B cell (primary cell): Measurements from ENCODE around the gene AP4E1. TPM values are rescaled to one million over a fixed set of nuclear protein-coding genes. Genes with fewer than 3 reads are reported as not detected.

Experiments
- ATAC-seq: fragments of 200-7000 bp; cut with Tn5 transposase; one replicate; pipeline ENCODE4 v1.10.0; 2021; ENCODE audit warnings: low read depth, mild to moderate bottlenecking, moderate number of reproducible peaks, moderate library complexity
- CTCF ChIA-PET: fragments of 350-600 bp; sonication (Branson Sonifier 250); formaldehyde crosslinking; loops from one replicate; lab custom pipeline; 2021; ENCODE audit warnings: antibody characterized with exemption, inconsistent platforms; lab: Charles Lee
- POLR2A ChIA-PET: fragments of 350-600 bp; sonication (Branson Sonifier 250); formaldehyde crosslinking; loops from one replicate; lab custom pipeline; 2021; ENCODE audit warnings: antibody characterized with exemption; lab: Charles Lee
- DNase-seq: peaks from one replicate; pipeline ENCODE4 v3.0.0; 2013
- H2AFZ ChIP-seq: 2 replicates; pipeline ENCODE4 v1.6.1; 2012; ENCODE audit warnings: mild to moderate bottlenecking, low read depth, low read length; ENCODE audit not compliant: insufficient read depth, poor library complexity, severe bottlenecking
- H3K27ac ChIP-seq, 2 donors: 1 replicate in 1 of 2; 2 replicates in 1 of 2; pipeline ENCODE4 v1.5.1; 2012 to 2013; ENCODE audit warnings: low read length in 2 of 2, mild to moderate bottlenecking in 2 of 2, moderate library complexity in 1 of 2
- H3K27me3 ChIP-seq, 4 experiments: fragments of 200-600 bp in 1 of 4; sonication (generic) in 1 of 4; replicated peaks in 1 of 4; 1 replicate in 2 of 4; 2 replicates in 2 of 4; pipeline versions ENCODE4 v1.6.1 to v1.7.0; 2013 to 2016; ENCODE audit warnings: low read length in 3 of 4, mild to moderate bottlenecking in 2 of 4, mixed read lengths in 1 of 4, moderate library complexity in 1 of 4; ENCODE audit not compliant: insufficient read depth in 4 of 4, control insufficient read depth in 3 of 4; ENCODE audit errors: control extremely low read depth in 1 of 4
- H3K36me3 ChIP-seq, 2 experiments: replicated peaks in 1 of 2; 1 replicate in 1 of 2; 2 replicates in 1 of 2; pipeline versions ENCODE4 v1.6.1 to v1.7.1; 2013; ENCODE audit warnings: low read length in 1 of 2; ENCODE audit not compliant: insufficient read depth in 2 of 2, control insufficient read depth in 1 of 2; ENCODE audit errors: control extremely low read depth in 1 of 2, extremely low read depth in 1 of 2
- H3K4me1 ChIP-seq, 2 donors: fragments of 200-600 bp in 1 of 2; sonication (generic) in 1 of 2; 1 replicate in 1 of 2; 2 replicates in 1 of 2; pipeline versions ENCODE4 v1.5.1 to v1.6.1; 2013 to 2017; ENCODE audit warnings: low read length in 2 of 2; ENCODE audit not compliant: control insufficient read depth in 2 of 2, insufficient read depth in 2 of 2
- H3K4me2 ChIP-seq: replicated peaks from 2 replicates; pipeline ENCODE3; 2012; ENCODE audit warnings: mild to moderate bottlenecking, low read depth, low read length; ENCODE audit not compliant: poor library complexity, severe bottlenecking
- H3K4me3 ChIP-seq, 5 experiments: fragments of 200-600 bp in 1 of 5; sonication (generic) in 1 of 5; 1 replicate in 3 of 5; 2 replicates in 2 of 5; pipeline versions ENCODE4 v1.5.1 to v1.7.0; 2011 to 2016; ENCODE audit warnings: low read length in 4 of 5, mild to moderate bottlenecking in 4 of 5, low read depth in 2 of 5, control low read depth in 1 of 5, moderate library complexity in 1 of 5; ENCODE audit not compliant: insufficient read depth in 1 of 5; ENCODE audit errors: control extremely low read depth in 1 of 5, extremely low read depth in 1 of 5
- H3K79me2 ChIP-seq: fragments of 200-600 bp; sonication (generic); one replicate; pipeline ENCODE4 v1.6.0; 2016; ENCODE audit warnings: low read length; ENCODE audit not compliant: control insufficient read depth, insufficient read depth
- H3K9ac ChIP-seq: fragments of 200-600 bp; sonication (generic); 2 replicates; pipeline ENCODE4 v1.6.1; 2017; ENCODE audit warnings: mild to moderate bottlenecking, low read length, moderate library complexity
- H3K9me3 ChIP-seq, 3 donors: one replicate each; pipeline versions ENCODE4 v1.6.1 to v1.7.1; 2013; ENCODE audit warnings: low read length in 2 of 3; ENCODE audit not compliant: control insufficient read depth in 2 of 3, insufficient read depth in 1 of 3; ENCODE audit errors: control extremely low read depth in 1 of 3
- H4K20me1 ChIP-seq: 2 replicates; pipeline ENCODE4 v1.6.0; 2012; ENCODE audit warnings: mild to moderate bottlenecking, low read length; ENCODE audit not compliant: insufficient read depth, control insufficient read depth, poor library complexity, severe bottlenecking
- H3K27ac Mint-ChIP-seq: one replicate; pipeline ENCODE4 v1.8.0; 2021; ENCODE audit warnings: mixed read lengths
- H3K27me3 Mint-ChIP-seq: one replicate; pipeline ENCODE4 v1.8.0; 2021; ENCODE audit warnings: mixed read lengths
- H3K4me1 Mint-ChIP-seq: one replicate; pipeline ENCODE4 v1.8.0; 2021; ENCODE audit warnings: mixed read lengths
- H3K4me3 Mint-ChIP-seq: one replicate; pipeline ENCODE4 v1.8.0; 2021; ENCODE audit warnings: mixed read lengths
- H3K9me3 Mint-ChIP-seq: one replicate; pipeline ENCODE4 v1.8.0; 2022; ENCODE audit warnings: mixed read lengths; ENCODE audit not compliant: insufficient read depth
- CTCF ChIP-seq: fragments of 200-600 bp; IDR thresholded peaks from one replicate; pipeline ENCODE4 v1.8.0; 2022; ENCODE audit warnings: antibody characterized with exemption, mild to moderate bottlenecking
- EZH2 ChIP-seq: IDR thresholded peaks from 2 replicates; pipeline ENCODE4 v1.6.1; 2012; ENCODE audit warnings: borderline replicate concordance, low read depth, mild to moderate bottlenecking, moderate library complexity, low read length; ENCODE audit not compliant: insufficient read depth, poor library complexity, severe bottlenecking
- WGBS: methylation state at CpG from one replicate; pipeline ENCODE4 v1.1.5; 2013; ENCODE audit warnings: missing lambda C conversion rate; ENCODE audit not compliant: insufficient coverage; 5-methylcytosine and 5-hydroxymethylcytosine counted together
- intact Hi-C: fragments of 100-400 bp; cut with micrococcal nuclease; formaldehyde crosslinking; loops from one replicate; pipeline ENCODE4 v1.10.0; 2022
- polyA minus RNA-seq: library from RNA; depleted of rRNA, polyadenylated mRNA; stranded (reverse); fragments of >200 nt; gene quantifications from 2 replicates; pipeline ENCODE4 v1.2.3, GENCODE V29; 2012
- polyA plus RNA-seq: library from polyadenylated mRNA; depleted of rRNA; stranded (reverse); fragments of >200 nt; gene quantifications from 2 replicates; pipeline ENCODE4 v1.2.3, GENCODE V29; 2012
- total RNA-seq, 2 donors: library from RNA; stranded (reverse); fragments of 120-200 nt in 1 of 2; gene quantifications; 1 replicate in 1 of 2; 2 replicates in 1 of 2; pipeline versions ENCODE4 v1.2.3 to v1.2.4, GENCODE V29; 2013 to 2022

AP4E1 gene
- total RNA-seq (12.0 and 12.6 TPM in 2 replicates), polyA plus RNA-seq (2.8 and 3.0 TPM in 2 replicates), polyA minus RNA-seq (3.8 and 4.5 TPM in 2 replicates)
- 10.8 TPM for total RNA-seq (2013)

DNA sequence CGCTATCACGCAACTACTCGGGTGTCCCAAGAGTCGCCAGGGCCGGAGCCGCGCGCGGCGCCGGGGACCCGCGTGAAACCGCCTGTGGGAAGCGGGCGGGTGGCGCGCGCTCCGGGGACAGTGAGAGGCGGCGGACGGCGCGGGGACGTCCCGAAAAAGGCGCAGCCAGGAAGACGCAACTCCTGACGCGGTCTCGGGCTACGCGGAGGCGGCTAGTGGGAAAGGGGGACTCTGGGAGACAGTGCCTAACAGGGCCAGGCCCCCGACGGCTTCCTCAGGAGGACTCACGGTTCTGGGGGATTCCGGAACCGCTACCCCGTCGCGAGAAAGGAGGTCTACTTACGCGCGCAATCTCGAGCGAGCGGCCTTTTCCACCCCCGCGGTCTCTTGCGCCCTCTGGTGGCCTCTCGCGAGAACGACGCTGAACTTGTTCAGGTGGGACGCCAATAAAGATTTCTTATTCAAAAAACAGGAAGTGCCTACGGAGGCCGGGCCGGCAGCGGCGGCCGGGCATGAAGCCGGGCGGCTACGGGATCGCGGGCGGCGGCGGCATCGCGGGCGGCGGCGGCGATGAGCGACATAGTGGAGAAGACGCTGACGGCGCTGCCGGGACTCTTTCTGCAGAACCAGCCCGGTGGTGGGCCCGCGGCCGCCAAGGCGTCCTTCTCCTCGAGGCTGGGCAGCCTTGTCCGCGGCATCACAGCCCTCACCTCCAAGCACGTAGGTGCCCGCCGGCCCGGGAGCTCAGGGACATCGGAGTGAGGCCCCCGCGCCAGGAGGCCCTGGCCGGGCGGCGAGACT is at the start of gene AP4E1:
Gene AP4E1, plus strand, starts transcription at position 475 of the 801 bp plus-strand sequence. Its CDS starts 96 bp downstream, at position 571.
- Histone ChIP-seq H3K27ac (peak within 1 kb of the TSS; percentile 92 to 100), H3K4me3 (peak within 1 kb of the TSS; percentile 79 to 99 (median 96)), H3K4me2 (peak within 1 kb of the TSS; percentile 95), H3K4me1 (peaks cover 12 to 33% of the 10 kb centered on the region in 2 donors), H3K27me3 (no peaks in the 10 kb centered on the region), H3K36me3 (peaks cover 0 to 6% of the 10 kb centered on the region in 2 experiments), H3K79me2 (peaks cover 37% of the 10 kb centered on the region), H3K9me3 (peaks cover 0 to 2% (median 0%) of the 10 kb centered on the region in 3 donors), H3K9ac (peak within 1 kb of the TSS; percentile 99), H4K20me1 (no peaks in the 10 kb centered on the region), H2AFZ (peak within 1 kb of the TSS; percentile 97)
- POLR2A ChIA-PET: interaction anchor here (0.5 to 1.2 kb wide), 2 partner anchors 554 to 742 kb away, joined by 3 to 4 read pairs; no protein-coding TSS in a partner anchor
- intact Hi-C loops: loop anchor here (1.0 to 5.0 kb wide), 5 partner anchors 233 to 1288 kb away; partner anchors contain the start of genes DTWD1, FAM227B, GABPB1 and LYSMD2
- Mint-ChIP-seq H3K4me1 (peaks cover 31% of the 10 kb centered on the region), H3K9me3 (no peaks in the 10 kb centered on the region), H3K4me3 (peak within 1 kb of the TSS; percentile 95), H3K27me3 (no peaks in the 10 kb centered on the region), H3K27ac (peak within 1 kb of the TSS; percentile 99)
- DNase-seq: peak; percentile 98
- peak; percentile 66 for ATAC-seq
- CTCF ChIA-PET: interaction anchor here (0.5 to 2.3 kb wide), 9 partner anchors 11 to 552 kb away, joined by 3 to 12 read pairs (median 3); partner anchors contain the start of gene USP8
- TF ChIP-seq EZH2 (no peak), CTCF (peak; percentile 89)
- under 1% methylated on average over 100 of the region's 100 CpGs for WGBS

GRCh38 chr15:50860824-50861223 is 47.7 kb upstream of the AP4E1 start:
- Histone ChIP-seq H3K9me3 (no peaks in the 10 kb centered on the region), H3K4me2 (no peak overlapping the region), H3K4me1 (no peaks in the 10 kb centered on the region), H3K79me2 (no peaks in the 10 kb centered on the region), H3K27ac (no peak overlapping the region), H3K9ac (no peak overlapping the region), H2AFZ (no peak overlapping the region), H3K4me3 (no peak overlapping the region), H4K20me1 (no peaks in the 10 kb centered on the region), H3K27me3 (no peaks in the 10 kb centered on the region), H3K36me3 (no peaks in the 10 kb centered on the region)
- H3K4me1 Mint-ChIP-seq: no peaks in the 10 kb centered on the region
- 94% methylated on average over 5 of the region's 5 CpGs for WGBS
- no peaks in the 10 kb centered on the region for H3K9me3 Mint-ChIP-seq
- ATAC-seq (no peak), DNase-seq (no peak)
- no peak for TF ChIP-seq EZH2
- H3K27me3 Mint-ChIP-seq: peaks cover 3% of the 10 kb centered on the region
- intact Hi-C loops: no loop called here
- ChIA-PET POLR2A (no interaction called here), CTCF (no interaction called here)
- H3K4me3 Mint-ChIP-seq: no peak overlapping the region
- H3K27ac Mint-ChIP-seq: no peak overlapping the region
